Measurements from ENCODE around the gene PRX. TPM values are rescaled to one million over a fixed set of nuclear protein-coding genes. Genes with fewer than 3 reads are reported as not detected.
A peak's percentile ranks its signal among the peaks of the same experiment; 100 is the strongest.

The PRX gene
- polyA plus RNA-seq, 3 donors = 0.13 to 0.76 TPM; not detected in 1

- intact Hi-C loops (cut with micrococcal nuclease) = loop anchor here in 1 of 2 donors (1.0 to 5.0 kb wide), 3 partner anchors 17 to 156 kb away; partner anchors contain the start of gene AKT2
- Histone ChIP-seq H3K4me2 (replicated peaks; ENCODE audit: extremely low read depth, low read length, poor library complexity, severe bottlenecking) (peak overlapping the region; percentile 84), H3K9ac (ENCODE audit: insufficient read depth, low read length, poor library complexity, severe bottlenecking) (peak overlapping the region; percentile 83), H3K79me2 (ENCODE audit: insufficient read depth, low read length) (peaks cover 43% of the 10 kb centered on the region), H2AFZ (ENCODE audit: insufficient read depth, low read depth, low read length, poor library complexity, severe bottlenecking) (no peak overlapping the region), H3K27ac (ENCODE audit: low read depth in 1 of 2, low read length in 2 of 2) (peak overlapping the region; percentile 95 to 97), H3K4me1 (ENCODE audit: control insufficient read depth in 1 of 2, insufficient read depth in 2 of 2, low read length in 2 of 2) (peaks cover 28 to 32% of the 10 kb centered on the region in 2 donors), H3K36me3 (replicated peaks in 1 of 2; ENCODE audit: control insufficient read depth in 1 of 2, insufficient read depth in 2 of 2, low read length in 2 of 2) (peaks cover 29 to 46% of the 10 kb centered on the region in 2 donors), H3K9me3 (replicated peaks in 1 of 2; ENCODE audit: control insufficient read depth in 1 of 2, insufficient read depth in 1 of 2, low read length in 2 of 2) (no peaks in the 10 kb centered on the region), H3K27me3 (ENCODE audit: control insufficient read depth in 2 of 2, insufficient read depth in 2 of 2, low read length in 2 of 2) (no peaks in the 10 kb centered on the region), H3K4me3 (replicated peaks in 1 of 3; ENCODE audit: low read depth in 2 of 3, low read length in 3 of 3) (peak overlapping the region; percentile 87 to 100 (median 100)), H4K20me1 (ENCODE audit: insufficient read depth, low read length) (peaks cover 39% of the 10 kb centered on the region)
- H3K4me1 Mint-ChIP-seq = peaks cover 27% of the 10 kb centered on the region
- peaks cover 0 to 3% (median 2%) of the 10 kb centered on the region in 7 donors for H3K9me3 Mint-ChIP-seq
- DNase-seq = peak; percentile 99
- TF ChIP-seq CTCF (IDR thresholded peaks at IDR 0.05) = no peak
- H3K27ac Mint-ChIP-seq = peak overlapping the region; percentile 97 to 100 (median 98)
- peaks cover 0 to 1% (median 0%) of the 10 kb centered on the region in 3 donors for H3K27me3 Mint-ChIP-seq (ENCODE audit: low read depth in 3 of 3)
- WGBS (ENCODE audit: insufficient coverage) = under 1% methylated on average over 47 of the region's 52 CpGs
- H3K4me3 Mint-ChIP-seq = peak overlapping the region; percentile 100
- peaks cover 41 to 51% of the 10 kb centered on the region in 2 donors for H3K36me3 Mint-ChIP-seq
Observed at GRCh38 chr19:40443131-40443999, 30.2 kb upstream of the PRX start.

GRCh38 chr19:40442328-40443130, 29.4 kb upstream of the PRX start:
- H3K4me3 Mint-ChIP-seq = peak overlapping the region; percentile 100
- TF ChIP-seq CTCF (IDR thresholded peaks at IDR 0.05) = no peak
- peaks cover 43% of the 10 kb centered on the region for H3K79me2 ChIP-seq (ENCODE audit: insufficient read depth, low read length)
- peak overlapping the region; percentile 49 to 100 (median 100) for H3K4me3 ChIP-seq (replicated peaks in 1 of 3; ENCODE audit: low read depth in 2 of 3, low read length in 3 of 3)
- intact Hi-C loops (cut with micrococcal nuclease) = loop anchor here in 1 of 2 donors (1.0 to 5.0 kb wide), 3 partner anchors 16 to 155 kb away; partner anchors contain the start of gene AKT2
- no peak overlapping the region for H2AFZ ChIP-seq (ENCODE audit: insufficient read depth, low read depth, low read length, poor library complexity, severe bottlenecking)
- H3K36me3 Mint-ChIP-seq = peaks cover 34 to 47% of the 10 kb centered on the region in 2 donors
- H3K27me3 ChIP-seq (ENCODE audit: control insufficient read depth in 2 of 2, insufficient read depth in 2 of 2, low read length in 2 of 2) = no peaks in the 10 kb centered on the region
- peak overlapping the region; percentile 32 for H3K9ac ChIP-seq (ENCODE audit: insufficient read depth, low read length, poor library complexity, severe bottlenecking)
- WGBS (ENCODE audit: insufficient coverage) = 24% methylated on average over 11 of the region's 22 CpGs
- H3K4me1 ChIP-seq (ENCODE audit: control insufficient read depth in 1 of 2, insufficient read depth in 2 of 2, low read length in 2 of 2) = peaks cover 28 to 32% of the 10 kb centered on the region in 2 donors
- peak overlapping the region; percentile 84 for H3K4me2 ChIP-seq (replicated peaks; ENCODE audit: extremely low read depth, low read length, poor library complexity, severe bottlenecking)
- DNase-seq = peak in 1 of 3 donors; percentile 21
- H3K27ac ChIP-seq (ENCODE audit: low read depth in 1 of 2, low read length in 2 of 2) = peak overlapping the region; percentile 61 to 74
- H3K9me3 ChIP-seq (replicated peaks in 1 of 2; ENCODE audit: control insufficient read depth in 1 of 2, insufficient read depth in 1 of 2, low read length in 2 of 2) = no peaks in the 10 kb centered on the region
- H3K4me1 Mint-ChIP-seq = peaks cover 27% of the 10 kb centered on the region
- peaks cover 0 to 1% (median 1%) of the 10 kb centered on the region in 3 donors for H3K27me3 Mint-ChIP-seq (ENCODE audit: low read depth in 3 of 3)
- H3K9me3 Mint-ChIP-seq = peaks cover 0 to 3% (median 2%) of the 10 kb centered on the region in 7 donors
- peaks cover 21 to 37% of the 10 kb centered on the region in 2 donors for H3K36me3 ChIP-seq (replicated peaks in 1 of 2; ENCODE audit: control insufficient read depth in 1 of 2, insufficient read depth in 2 of 2, low read length in 2 of 2)
- H3K27ac Mint-ChIP-seq = peak overlapping the region; percentile 92 to 100 (median 97)
- peaks cover 39% of the 10 kb centered on the region for H4K20me1 ChIP-seq (ENCODE audit: insufficient read depth, low read length)
